HEK293 (cell line): ENCODE measurements around the gene B3GLCT.

Experiments
- CTCF ChIA-PET: fragments of 350-600 bp; formaldehyde crosslinking; extraction: SDS; loops from one replicate; lab custom pipeline; 2021; ENCODE audit warnings: antibody characterized with exemption; lab: Yijun Ruan, JAX
- POLR2A ChIA-PET: fragments of 300-600 bp; formaldehyde crosslinking; extraction: SDS; loops from one replicate; lab custom pipeline; 2020; ENCODE audit warnings: antibody characterized with exemption, inconsistent platforms; lab: Yijun Ruan, JAX
- H3K27ac ChIP-seq: fragments of 200-500 bp; sonication (Bioruptor generic); 2 replicates; pipeline ENCODE4 v1.5.1; 2014; ENCODE audit warnings: low read depth, low read length, control low read depth, inconsistent platforms; ENCODE audit errors: extremely low read depth
- H3K36me3 ChIP-seq, 2 experiments: fragments of 200-500 bp in 1 of 2; sonication (Bioruptor generic) in 1 of 2; 1 replicate in 1 of 2; 2 replicates in 1 of 2; pipeline ENCODE4 v1.5.1; 2014 to 2017; ENCODE audit warnings: inconsistent platforms in 2 of 2, low read length in 2 of 2; ENCODE audit not compliant: control insufficient read depth in 2 of 2, insufficient read depth in 1 of 2
- H3K4me1 ChIP-seq: fragments of 200-500 bp; sonication (Bioruptor generic); 2 replicates; pipeline ENCODE4 v1.5.1; 2014; ENCODE audit warnings: mild to moderate bottlenecking, low read length, inconsistent platforms; ENCODE audit not compliant: control insufficient read depth, insufficient read depth
- H3K4me3 ChIP-seq: 2 replicates; pipeline ENCODE4 v1.5.1; 2011; ENCODE audit warnings: low read depth, mild to moderate bottlenecking, control low read depth, low read length, moderate library complexity
- H3K9me3 ChIP-seq: fragments of 200-500 bp; sonication (Bioruptor generic); 2 replicates; pipeline ENCODE4 v1.5.1; 2014; ENCODE audit warnings: low read depth, low read length, inconsistent platforms; ENCODE audit not compliant: control insufficient read depth, insufficient read depth
- FEZF1 ChIP-seq: fragments of 450-650 bp; formaldehyde crosslinking; IDR thresholded peaks from 2 replicates; pipeline ENCODE4 v1.5.1; 2016; ENCODE audit warnings: missing biosample characterization, missing genetic modification characterization
- GLIS2 ChIP-seq: fragments of 450-650 bp; formaldehyde crosslinking; IDR thresholded peaks from 2 replicates; pipeline ENCODE4 v1.5.1; 2016; ENCODE audit warnings: missing biosample characterization, missing genetic modification characterization
- REPIN1 ChIP-seq: fragments of 450-650 bp; formaldehyde crosslinking; IDR thresholded peaks from 2 replicates; pipeline ENCODE4 v1.5.1; 2017; ENCODE audit warnings: missing biosample characterization, missing genetic modification characterization, low read depth
- SALL2 ChIP-seq: fragments of 450-650 bp; formaldehyde crosslinking; IDR thresholded peaks from 2 replicates; pipeline ENCODE4 v1.5.0; 2017; ENCODE audit warnings: missing biosample characterization, mild to moderate bottlenecking, missing genetic modification characterization, borderline replicate concordance
- ZNF132 ChIP-seq: fragments of 450-650 bp; formaldehyde crosslinking; IDR thresholded peaks from 2 replicates; pipeline ENCODE4 v1.5.1; 2017; ENCODE audit warnings: missing biosample characterization, missing genetic modification characterization, borderline replicate concordance
- ZNF175 ChIP-seq: fragments of 450-650 bp; formaldehyde crosslinking; IDR thresholded peaks from 2 replicates; pipeline ENCODE4 v1.5.1; 2016; ENCODE audit warnings: missing biosample characterization, missing genetic modification characterization
- ZNF214 ChIP-seq: fragments of 450-650 bp; formaldehyde crosslinking; IDR thresholded peaks from 2 replicates; pipeline ENCODE4 v1.5.1; 2017; ENCODE audit warnings: missing biosample characterization, mild to moderate bottlenecking, missing genetic modification characterization, borderline replicate concordance
- ZNF707 ChIP-seq: fragments of 450-650 bp; formaldehyde crosslinking; IDR thresholded peaks from 2 replicates; pipeline ENCODE4 v1.5.1; 2016; ENCODE audit warnings: missing biosample characterization, missing genetic modification characterization
- ZNF843 ChIP-seq: fragments of 450-650 bp; formaldehyde crosslinking; IDR thresholded peaks from 2 replicates; pipeline ENCODE4 v1.5.1; 2016; ENCODE audit warnings: missing biosample characterization, missing genetic modification characterization
- ZSCAN30 ChIP-seq: fragments of 450-650 bp; IDR thresholded peaks from 2 replicates; pipeline ENCODE4 v1.5.1; 2018; ENCODE audit warnings: missing biosample characterization, mild to moderate bottlenecking, missing genetic modification characterization, moderate library complexity
- TF ChIP-seq, protein P1 (sequence below): fragments of 450-650 bp; formaldehyde crosslinking; IDR thresholded peaks from 2 replicates; pipeline ENCODE4 v1.5.1; 2016; ENCODE audit warnings: missing biosample characterization, missing genetic modification characterization
- TF ChIP-seq, protein P2 (sequence below): fragments of 450-650 bp; formaldehyde crosslinking; IDR thresholded peaks from 2 replicates; pipeline ENCODE4 v1.5.1; 2016; ENCODE audit warnings: missing biosample characterization, missing genetic modification characterization
- TF ChIP-seq, protein P3 (sequence below): fragments of 450-650 bp; formaldehyde crosslinking; IDR thresholded peaks from 2 replicates; pipeline ENCODE4 v1.5.1; 2016; ENCODE audit warnings: missing biosample characterization, missing genetic modification characterization

B3GLCT gene

DNA sequence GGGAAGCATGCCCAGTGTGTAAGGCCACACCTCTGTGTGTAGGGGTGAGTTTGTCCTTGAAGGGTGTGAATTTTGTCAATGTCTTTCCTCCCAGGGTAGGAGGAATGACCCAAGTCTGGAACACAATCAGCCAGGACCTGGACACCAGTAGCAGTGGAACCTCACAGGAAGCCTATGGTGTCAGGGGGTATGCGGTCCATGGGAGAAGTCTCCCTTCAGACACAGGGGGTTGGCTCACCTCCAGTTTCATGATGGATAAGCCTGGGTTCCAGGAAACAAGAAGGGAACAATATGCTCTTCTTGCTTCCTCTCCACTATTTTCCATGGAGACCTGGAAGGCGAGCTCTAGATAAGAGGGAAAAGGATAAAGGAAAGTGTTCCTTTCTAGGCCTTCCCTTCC, 23.9 kb downstream of the B3GLCT start:
- no peak for TF ChIP-seq REPIN1
- ChIA-PET POLR2A (no interaction called here), CTCF (interaction anchor here (0.7 to 2.0 kb wide), 2 partner anchors 13 to 541 kb away, joined by 5 to 8 read pairs; no protein-coding TSS in a partner anchor)
- Histone ChIP-seq H3K4me1 (no peaks in the 10 kb centered on the region), H3K9me3 (no peaks in the 10 kb centered on the region), H3K27ac (no peak overlapping the region), H3K4me3 (no peak overlapping the region), H3K36me3 (no peaks in the 10 kb centered on the region)

DNA sequence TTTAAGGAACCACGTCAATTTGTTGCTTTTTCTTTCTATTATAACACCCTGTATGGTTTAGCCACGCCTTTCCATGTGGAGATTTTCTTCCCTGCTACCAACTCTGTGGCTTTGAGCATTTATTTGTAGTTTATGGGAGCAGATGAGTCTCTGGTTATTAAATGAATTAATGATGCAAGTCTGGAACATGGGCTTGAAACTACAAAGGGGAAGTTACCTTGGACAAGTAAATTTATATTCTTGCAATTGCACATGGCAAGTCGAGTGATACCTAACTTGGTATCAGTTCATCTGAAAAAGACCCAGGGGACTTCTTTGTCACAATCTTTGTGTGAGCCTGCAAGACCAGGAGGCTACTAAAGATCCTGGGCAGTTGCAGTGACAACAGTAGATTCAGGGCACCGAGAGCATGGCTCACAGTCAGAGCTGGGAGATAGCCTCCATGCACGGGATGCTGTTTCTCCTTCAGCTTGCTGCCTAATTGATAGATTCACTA, 24.4 kb downstream of the B3GLCT start:
- H3K27ac ChIP-seq, result no peak overlapping the region
- H3K9me3 ChIP-seq, result no peaks in the 10 kb centered on the region
- ChIA-PET CTCF (interaction anchor here (0.6 kb wide), 1 partner anchor 45 kb away, joined by 4 read pairs; no protein-coding TSS in a partner anchor), POLR2A (no interaction called here)
- TF ChIP-seq, protein P1, sequence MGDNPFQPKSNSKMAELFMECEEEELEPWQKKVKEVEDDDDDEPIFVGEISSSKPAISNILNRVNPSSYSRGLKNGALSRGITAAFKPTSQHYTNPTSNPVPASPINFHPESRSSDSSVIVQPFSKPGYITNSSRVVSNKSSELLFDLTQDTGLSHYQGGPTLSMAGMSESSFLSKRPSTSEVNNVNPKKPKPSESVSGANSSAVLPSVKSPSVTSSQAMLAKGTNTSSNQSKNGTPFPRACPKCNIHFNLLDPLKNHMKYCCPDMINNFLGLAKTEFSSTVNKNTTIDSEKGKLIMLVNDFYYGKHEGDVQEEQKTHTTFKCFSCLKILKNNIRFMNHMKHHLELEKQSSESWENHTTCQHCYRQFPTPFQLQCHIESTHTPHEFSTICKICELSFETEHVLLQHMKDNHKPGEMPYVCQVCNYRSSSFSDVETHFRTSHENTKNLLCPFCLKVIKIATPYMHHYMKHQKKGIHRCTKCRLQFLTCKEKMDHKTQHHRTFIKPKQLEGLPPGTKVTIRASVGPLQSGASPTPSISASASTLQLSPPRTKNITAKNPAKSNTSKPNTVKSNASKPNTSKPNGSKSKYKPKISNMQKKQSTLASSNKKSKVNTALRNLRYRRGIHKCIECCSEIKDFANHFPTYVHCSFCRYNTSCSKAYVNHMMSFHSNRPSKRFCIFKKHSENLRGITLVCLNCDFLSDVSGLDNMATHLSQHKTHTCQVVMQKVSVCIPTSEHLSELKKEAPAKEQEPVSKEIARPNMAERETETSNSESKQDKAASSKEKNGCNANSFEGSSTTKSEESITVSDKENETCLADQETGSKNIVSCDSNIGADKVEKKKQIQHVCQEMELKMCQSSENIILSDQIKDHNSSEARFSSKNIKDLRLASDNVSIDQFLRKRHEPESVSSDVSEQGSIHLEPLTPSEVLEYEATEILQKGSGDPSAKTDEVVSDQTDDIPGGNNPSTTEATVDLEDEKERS (tag by site-specific recombination), result no peak
- TF ChIP-seq ZNF214 (tag by site-specific recombination), result no peak
- TF ChIP-seq GLIS2 (tag by site-specific recombination), result no peak
- TF ChIP-seq, protein P2, sequence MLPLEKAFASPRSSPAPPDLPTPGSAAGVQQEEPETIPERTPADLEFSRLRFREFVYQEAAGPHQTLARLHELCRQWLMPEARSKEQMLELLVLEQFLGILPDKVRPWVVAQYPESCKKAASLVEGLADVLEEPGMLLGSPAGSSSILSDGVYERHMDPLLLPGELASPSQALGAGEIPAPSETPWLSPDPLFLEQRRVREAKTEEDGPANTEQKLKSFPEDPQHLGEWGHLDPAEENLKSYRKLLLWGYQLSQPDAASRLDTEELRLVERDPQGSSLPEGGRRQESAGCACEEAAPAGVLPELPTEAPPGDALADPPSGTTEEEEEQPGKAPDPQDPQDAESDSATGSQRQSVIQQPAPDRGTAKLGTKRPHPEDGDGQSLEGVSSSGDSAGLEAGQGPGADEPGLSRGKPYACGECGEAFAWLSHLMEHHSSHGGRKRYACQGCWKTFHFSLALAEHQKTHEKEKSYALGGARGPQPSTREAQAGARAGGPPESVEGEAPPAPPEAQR (tag by site-specific recombination), result no peak
- TF ChIP-seq ZNF175 (tag by site-specific recombination), result no peak
- TF ChIP-seq ZNF843 (tag by site-specific recombination), result no peak
- no peaks in the 10 kb centered on the region for H3K4me1 ChIP-seq
- no peak overlapping the region for H3K4me3 ChIP-seq
- no peaks in the 10 kb centered on the region for H3K36me3 ChIP-seq

DNA sequence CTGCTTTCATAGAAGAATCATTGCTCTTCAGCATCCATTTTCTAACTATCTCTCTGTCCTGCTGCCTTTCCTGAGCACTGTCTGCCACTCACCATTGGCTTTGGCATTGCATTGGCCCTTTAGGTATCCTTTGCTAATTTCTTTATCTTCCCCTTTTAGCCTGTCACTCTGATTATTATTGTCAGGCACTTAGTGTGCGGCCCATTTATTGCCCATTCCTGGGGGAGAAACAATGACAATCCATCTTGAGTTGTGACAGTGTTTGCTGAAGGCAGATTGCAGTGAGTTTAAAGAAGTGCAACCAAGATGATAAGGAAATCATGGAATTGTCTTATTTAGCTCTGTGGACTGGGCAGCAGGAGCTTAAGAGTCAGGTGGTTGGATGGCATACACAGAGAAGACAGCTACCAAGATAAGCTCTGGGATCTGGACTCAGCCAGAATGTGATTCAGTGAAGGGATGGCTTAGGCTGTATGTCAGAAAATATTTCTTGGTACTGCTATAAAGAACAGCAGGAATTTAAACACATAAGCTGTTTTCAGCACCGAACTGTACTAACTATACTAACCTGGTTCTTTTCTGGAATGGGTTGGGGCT, 25.3 kb downstream of the B3GLCT start:
- H3K4me1 ChIP-seq, result no peaks in the 10 kb centered on the region
- H3K27ac ChIP-seq, result no peak overlapping the region
- CTCF ChIA-PET, result interaction anchor here (0.6 kb wide), 1 partner anchor 44 kb away, joined by 4 read pairs; no protein-coding TSS in a partner anchor
- no peak overlapping the region for H3K4me3 ChIP-seq
- H3K9me3 ChIP-seq, result no peaks in the 10 kb centered on the region
- TF ChIP-seq FEZF1 (tag by site-specific recombination) (peak; percentile 64), ZNF132 (tag by site-specific recombination) (no peak)
- TF ChIP-seq, all 188 proteins: peak for 1
- POLR2A ChIA-PET, result no interaction called here
- no peaks in the 10 kb centered on the region for H3K36me3 ChIP-seq

DNA sequence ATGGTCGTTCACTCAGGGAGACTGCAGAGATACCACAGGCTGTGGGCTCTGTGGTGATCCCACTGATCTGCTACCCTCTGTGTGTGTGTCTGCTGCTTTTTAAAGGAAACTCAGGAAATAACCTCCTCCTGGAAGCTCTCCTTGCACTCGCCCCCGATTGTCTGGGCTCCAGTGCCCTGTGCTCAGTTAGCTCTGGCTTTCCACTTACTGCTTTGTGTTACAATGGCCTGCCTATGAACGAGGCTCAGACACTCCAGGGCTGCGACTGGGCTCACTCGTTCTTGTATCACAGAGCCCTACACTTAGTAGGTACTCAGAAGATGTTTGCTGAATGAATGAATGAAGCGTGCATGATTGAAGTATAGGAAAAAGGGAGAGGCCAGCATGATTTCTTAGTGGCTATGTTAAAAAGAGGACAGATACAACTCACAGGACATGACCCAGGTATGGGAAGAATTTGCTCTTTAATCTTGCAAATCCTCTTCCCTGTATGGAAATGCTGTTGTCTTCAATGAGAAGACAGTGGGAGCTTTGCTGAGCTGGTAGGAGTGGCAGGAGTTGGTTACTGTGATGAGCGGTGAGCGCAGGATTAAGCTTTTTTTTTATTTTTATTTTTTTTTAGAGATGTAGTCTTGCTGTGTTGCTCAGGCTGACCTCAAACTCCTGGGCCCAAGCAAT, 26.4 kb downstream of the B3GLCT start:
- TF ChIP-seq, protein P3, sequence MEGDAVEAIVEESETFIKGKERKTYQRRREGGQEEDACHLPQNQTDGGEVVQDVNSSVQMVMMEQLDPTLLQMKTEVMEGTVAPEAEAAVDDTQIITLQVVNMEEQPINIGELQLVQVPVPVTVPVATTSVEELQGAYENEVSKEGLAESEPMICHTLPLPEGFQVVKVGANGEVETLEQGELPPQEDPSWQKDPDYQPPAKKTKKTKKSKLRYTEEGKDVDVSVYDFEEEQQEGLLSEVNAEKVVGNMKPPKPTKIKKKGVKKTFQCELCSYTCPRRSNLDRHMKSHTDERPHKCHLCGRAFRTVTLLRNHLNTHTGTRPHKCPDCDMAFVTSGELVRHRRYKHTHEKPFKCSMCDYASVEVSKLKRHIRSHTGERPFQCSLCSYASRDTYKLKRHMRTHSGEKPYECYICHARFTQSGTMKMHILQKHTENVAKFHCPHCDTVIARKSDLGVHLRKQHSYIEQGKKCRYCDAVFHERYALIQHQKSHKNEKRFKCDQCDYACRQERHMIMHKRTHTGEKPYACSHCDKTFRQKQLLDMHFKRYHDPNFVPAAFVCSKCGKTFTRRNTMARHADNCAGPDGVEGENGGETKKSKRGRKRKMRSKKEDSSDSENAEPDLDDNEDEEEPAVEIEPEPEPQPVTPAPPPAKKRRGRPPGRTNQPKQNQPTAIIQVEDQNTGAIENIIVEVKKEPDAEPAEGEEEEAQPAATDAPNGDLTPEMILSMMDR (tag by site-specific recombination), result no peak
- TF ChIP-seq ZSCAN30 (tag by site-specific recombination) (no peak), ZNF707 (tag by site-specific recombination) (no peak), SALL2 (tag by site-specific recombination) (no peak)
- TF ChIP-seq, all 188 proteins: peak for 0
- CTCF ChIA-PET, result interaction anchor here (2.7 kb wide), 1 partner anchor 10 kb away, joined by 14 read pairs; no protein-coding TSS in a partner anchor
- POLR2A ChIA-PET, result no interaction called here
- Histone ChIP-seq H3K9me3 (no peaks in the 10 kb centered on the region), H3K36me3 (no peaks in the 10 kb centered on the region), H3K4me1 (no peaks in the 10 kb centered on the region), H3K4me3 (no peak overlapping the region), H3K27ac (no peak overlapping the region)
